NOMO-1 treated with DMSO at 0.1 percent for 48 hours (cell line): ENCODE measurements around the gene PSMD11.
"Not testable (repeated sequence)": the region's sequence is repeated elsewhere in the genome, so short reads cannot be mapped to it uniquely, and the experiment has no call there.

Source experiments
- DNase-seq: peaks from one replicate; lab custom pipeline; 2025; ENCODE audit not compliant: unreplicated experiment; lab: John Stamatoyannopoulos, UW

Gene PSMD11

DNA sequence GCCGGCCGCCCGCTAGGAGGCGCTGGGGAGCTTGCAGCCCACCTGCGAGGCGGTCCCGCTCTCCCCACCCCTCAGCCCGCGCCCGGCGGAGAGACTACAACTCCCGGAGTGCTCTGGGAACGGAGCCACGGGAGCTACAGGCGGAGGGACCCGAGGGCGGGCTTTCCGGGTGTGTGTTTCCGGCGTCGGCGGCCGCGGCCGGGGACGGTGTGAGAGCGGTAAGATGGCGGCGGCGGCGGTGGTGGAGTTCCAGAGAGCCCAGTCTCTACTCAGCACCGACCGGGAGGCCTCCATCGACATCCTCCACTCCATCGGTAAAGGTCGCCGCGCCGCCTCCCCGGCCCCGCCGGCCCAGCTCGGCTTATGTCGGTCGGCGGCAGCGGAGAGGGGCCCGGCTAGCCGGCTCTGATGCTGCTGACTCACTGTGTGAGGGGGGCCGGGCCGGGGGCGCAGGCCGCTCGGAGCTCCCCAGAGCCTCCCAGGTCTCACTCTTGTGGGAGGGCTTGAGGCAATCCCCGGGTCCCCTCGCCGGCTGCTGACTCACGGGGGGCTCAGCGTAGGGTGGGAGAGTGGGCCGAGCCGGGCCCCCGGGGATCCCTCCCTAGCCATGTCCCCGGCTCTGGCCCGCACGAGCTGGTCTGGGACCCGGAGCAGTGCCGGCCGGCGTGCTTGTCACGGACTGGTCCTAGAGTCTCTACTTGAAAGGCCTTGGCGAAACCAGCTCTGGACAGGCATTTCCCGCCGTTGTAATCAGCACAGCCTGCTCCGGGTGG lies at the start of gene PSMD11:
TSS of gene PSMD11 (plus strand) at position 210 of the 773 bp plus-strand sequence. CDS start at position 224, 14 bp downstream.
- DNase-seq, result peak; percentile 95

DNA sequence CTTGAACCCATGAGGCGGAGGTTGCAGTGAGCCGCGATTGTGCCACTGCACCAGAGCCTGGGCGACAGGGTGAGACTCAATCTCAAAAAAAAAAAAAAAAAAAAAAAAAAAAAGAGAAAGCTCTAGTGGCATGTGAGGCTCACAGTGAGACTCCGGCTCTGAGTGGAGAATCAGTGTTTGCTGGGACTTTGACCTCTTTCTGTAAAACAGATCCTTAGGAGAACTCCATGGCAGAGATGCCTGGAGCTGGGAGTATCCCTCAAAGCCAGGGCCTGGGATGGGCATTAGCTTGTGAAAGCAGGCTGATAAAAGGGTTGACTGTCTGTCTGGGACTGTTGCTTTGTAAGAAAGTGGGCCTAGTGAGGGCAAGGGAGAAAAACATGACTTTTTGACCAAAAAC lies 48.0 kb upstream of the PSMD11 start:
- no peak for DNase-seq

DNA sequence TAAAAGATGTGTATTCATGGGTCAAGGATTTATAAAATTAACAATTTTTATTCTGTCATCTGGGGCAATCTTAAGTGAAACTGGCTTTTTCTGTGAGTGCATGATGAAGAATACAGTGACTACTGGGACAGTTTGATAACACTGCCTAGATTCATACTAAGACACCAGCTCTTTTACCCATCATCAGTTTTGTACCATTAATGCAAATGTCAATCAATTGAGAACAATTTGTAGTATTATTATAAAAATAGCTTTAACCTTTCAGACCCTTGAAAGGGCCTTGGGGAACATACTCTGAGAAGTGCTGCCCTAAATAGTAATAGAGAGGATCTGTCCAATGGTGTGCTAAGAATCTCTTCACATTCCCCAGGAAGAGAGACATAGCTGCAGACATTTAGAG lies 45.4 kb upstream of the PSMD11 start:
- no peak for DNase-seq

- DNase-seq, result not testable (repeated sequence)
Measured at GRCh38 chr17:32410085-32410484, 34.2 kb upstream of the PSMD11 start.

DNA sequence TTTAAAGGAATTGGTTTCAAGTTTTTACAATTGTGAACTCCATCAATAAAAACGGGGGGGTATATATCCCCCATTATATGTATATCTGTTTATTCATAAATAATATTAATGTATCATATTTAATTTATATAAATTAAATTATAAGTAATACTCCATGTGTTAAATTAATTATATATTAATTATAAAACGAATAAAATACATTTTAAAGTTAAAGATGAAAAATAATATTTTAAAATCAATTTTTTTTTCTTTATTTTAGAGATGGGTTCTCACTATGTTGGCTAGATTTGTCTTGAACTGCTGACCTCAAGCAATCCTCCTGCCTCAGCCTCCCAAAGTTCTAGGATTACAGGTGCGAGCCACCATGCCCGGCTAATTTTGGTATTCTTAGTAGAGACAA lies 17.4 kb upstream of the PSMD11 start:
- DNase-seq, result no peak

- DNase-seq, result no peak
Measured at GRCh38 chr17:32429598-32429997, 14.7 kb upstream of the PSMD11 start.

DNA sequence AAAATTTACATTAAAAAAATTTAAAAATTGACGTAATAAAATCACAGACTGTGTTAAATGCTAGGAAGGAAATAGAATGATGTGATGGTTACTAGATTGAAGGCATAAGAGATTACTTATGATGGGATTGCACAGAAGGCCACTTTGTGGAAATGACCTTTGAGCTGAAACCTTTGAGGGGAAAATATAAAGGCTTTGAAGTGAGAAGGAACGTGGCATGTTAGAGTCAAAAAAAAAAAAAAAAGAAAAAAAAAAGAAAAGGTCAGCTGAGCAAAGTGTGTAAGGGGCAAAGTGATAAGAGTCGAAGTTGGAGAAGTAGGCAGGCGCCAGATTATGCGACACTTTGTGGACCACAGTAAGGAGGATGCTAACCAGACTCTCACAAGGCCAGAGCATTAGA lies 3.6 kb upstream of the PSMD11 start:
- no peak for DNase-seq

- DNase-seq, result no peak
Measured at GRCh38 chr17:32441886-32442285, 2.4 kb upstream of the PSMD11 start.

- DNase-seq, result no peak
Measured at GRCh38 chr17:32443827-32444300, 446 bp upstream of the PSMD11 start.

- DNase-seq, result peak; percentile 6
Measured at GRCh38 chr17:32445074-32445415, 735 bp downstream of the PSMD11 start.

DNA sequence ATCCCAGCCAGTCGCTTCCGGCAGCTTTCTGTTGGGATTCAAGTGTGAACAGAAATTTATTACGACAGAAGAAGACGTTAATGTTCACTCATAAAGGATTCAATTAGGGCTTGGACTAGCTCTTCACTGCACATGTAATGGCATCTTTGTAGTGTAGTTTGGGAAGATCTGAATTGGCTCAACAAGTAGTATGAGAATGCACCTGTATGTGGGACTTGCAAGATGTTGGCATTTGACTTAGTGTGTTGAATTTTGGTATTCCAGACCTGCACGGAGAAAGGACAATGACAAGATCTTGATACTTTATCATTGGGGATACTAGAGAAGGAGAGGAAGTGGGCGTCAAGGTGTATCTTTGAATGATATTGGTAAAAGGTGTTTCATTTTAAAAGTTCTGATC lies 1.2 kb downstream of the PSMD11 start:
- DNase-seq, result no peak

DNA sequence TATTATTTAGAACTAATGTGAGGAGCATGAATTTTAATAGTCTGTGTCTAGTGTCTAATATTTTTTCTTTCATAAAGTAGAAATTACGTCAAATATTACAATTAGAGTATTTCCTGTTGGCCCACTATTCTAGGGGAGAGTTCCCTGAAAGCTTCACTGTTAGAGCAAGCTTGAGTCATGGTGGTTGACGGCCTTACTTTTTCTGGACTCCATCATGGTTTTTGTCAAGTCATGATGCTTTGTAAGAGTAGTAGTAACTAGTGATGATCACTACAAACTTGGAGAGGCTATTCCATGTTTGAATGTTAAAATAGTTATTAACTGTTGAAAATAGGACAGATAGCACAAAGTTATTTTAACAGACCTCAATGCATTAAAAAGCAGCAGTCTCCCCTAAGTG lies 1.7 kb downstream of the PSMD11 start:
- peak; percentile 1 for DNase-seq

- no peak for DNase-seq
Measured at GRCh38 chr17:32446949-32447348, 2.6 kb downstream of the PSMD11 start.

DNA sequence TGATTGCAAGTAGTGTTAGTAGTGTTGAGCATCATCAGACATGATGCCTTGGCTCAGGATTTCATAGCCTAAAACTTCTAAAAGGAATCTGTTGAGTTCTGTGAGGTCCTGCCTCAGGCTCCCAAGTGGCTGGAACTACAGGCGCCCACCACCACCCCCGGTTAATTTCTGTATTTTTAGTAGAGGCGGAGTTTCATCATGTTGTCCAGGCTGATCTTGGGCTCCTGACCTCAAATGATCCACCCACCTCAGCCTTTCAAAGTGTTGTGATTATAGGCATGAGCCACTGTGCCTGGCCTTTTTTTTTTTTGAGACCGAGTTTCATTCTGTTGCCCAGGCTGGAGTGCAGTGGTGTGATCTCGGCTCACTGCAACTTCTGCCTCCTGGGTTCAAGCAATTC lies 5.7 kb downstream of the PSMD11 start:
- no peak for DNase-seq

DNA sequence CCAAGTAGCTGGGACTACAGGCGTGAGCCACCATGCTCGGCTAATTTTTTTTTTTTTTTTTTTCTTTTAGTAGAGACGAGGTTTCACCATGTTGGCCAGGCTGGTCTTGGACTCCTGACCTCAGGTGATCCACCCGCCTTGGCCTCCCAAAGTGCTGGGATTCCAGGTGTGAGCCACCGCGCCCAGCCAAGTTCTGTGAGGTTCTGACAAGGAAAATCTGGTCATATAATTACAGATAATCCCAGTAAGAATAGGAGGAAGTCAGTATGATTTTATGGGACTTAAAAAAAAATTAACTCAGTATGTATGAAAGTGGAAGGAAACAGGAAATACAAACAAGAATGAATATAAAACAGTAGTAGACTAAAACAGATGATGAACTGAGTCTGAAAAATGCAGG lies 6.1 kb downstream of the PSMD11 start:
- DNase-seq, result not testable (repeated sequence)

GRCh38 chr17:32451879-32452278 lies 7.6 kb downstream of the PSMD11 start:
- no peak for DNase-seq

GRCh38 chr17:32452281-32452680 lies 8.0 kb downstream of the PSMD11 start:
- no peak for DNase-seq

GRCh38 chr17:32453370-32453769 lies 9.1 kb downstream of the PSMD11 start:
- no peak for DNase-seq

GRCh38 chr17:32458371-32458770 lies 14.1 kb downstream of the PSMD11 start:
- no peak for DNase-seq

- DNase-seq, result no peak
Measured at GRCh38 chr17:32460054-32460453, 15.7 kb downstream of the PSMD11 start.

DNA sequence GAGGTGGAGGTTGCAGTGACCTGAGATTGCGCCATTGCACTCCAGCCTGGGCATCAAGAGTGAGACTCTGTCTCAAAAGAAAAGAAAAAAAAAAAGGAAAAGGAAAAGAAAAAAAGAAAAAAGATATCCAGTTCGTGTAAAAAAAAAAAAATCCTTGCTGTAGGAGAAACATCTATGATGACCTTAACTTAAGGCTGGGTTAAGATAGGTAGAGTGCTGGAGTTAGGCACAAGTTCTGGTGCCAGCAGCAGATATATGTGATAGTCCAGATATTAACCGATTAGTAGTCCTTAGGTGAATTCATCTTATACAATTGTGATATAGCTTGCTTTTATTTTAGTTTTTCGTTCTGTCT lies 17.2 kb downstream of the PSMD11 start:
- DNase-seq, result no peak

GRCh38 chr17:32461853-32462617 lies 17.7 kb downstream of the PSMD11 start:
- DNase-seq, result peak; percentile 64
